Astrocyte (in vitro differentiated cells and primary cell): ENCODE measurements around the gene SLC25A13. TPM values are rescaled to one million over a fixed set of nuclear protein-coding genes. Genes with fewer than 3 reads are reported as not detected.

Source experiments
- DNase-seq: peaks from one replicate; pipeline ENCODE4 v3.0.0-alpha.2; 2010; ENCODE audit warnings: low read depth
- FAIRE-seq: peaks from 2 replicates; lab custom pipeline; 2011; peaks lifted over from hg19 to GRCh38; lab: Jason Lieb, UNC
- H2AFZ ChIP-seq: 2 replicates; pipeline ENCODE4 v1.6.0; 2012; ENCODE audit warnings: low read depth, low read length, inconsistent platforms
- H3K27ac ChIP-seq: 2 replicates; pipeline ENCODE4 v1.5.1; 2011; ENCODE audit warnings: low read depth, low read length, inconsistent platforms
- H3K27me3 ChIP-seq: 2 replicates; pipeline ENCODE4 v1.6.0; 2011; ENCODE audit warnings: low read length, inconsistent platforms; ENCODE audit not compliant: insufficient read depth
- H3K36me3 ChIP-seq: 2 replicates; pipeline ENCODE4 v1.5.1; 2011; ENCODE audit warnings: low read length, inconsistent platforms; ENCODE audit not compliant: insufficient read depth
- H3K4me1 ChIP-seq: 2 replicates; pipeline ENCODE4 v1.5.1; 2011; ENCODE audit warnings: low read length, inconsistent platforms; ENCODE audit not compliant: insufficient read depth
- H3K4me2 ChIP-seq: 2 replicates; pipeline ENCODE4 v1.6.0; 2012; ENCODE audit warnings: low read length, inconsistent platforms
- H3K4me3 ChIP-seq: 2 replicates; pipeline ENCODE4 v1.5.1; 2011; ENCODE audit warnings: low read depth, mild to moderate bottlenecking, low read length, inconsistent platforms; ENCODE audit not compliant: insufficient read depth
- H3K79me2 ChIP-seq: 2 replicates; pipeline ENCODE4 v1.6.0; 2012; ENCODE audit warnings: mild to moderate bottlenecking, low read length, inconsistent platforms; ENCODE audit not compliant: insufficient read depth
- H3K9ac ChIP-seq: 2 replicates; pipeline ENCODE4 v1.6.0; 2012; ENCODE audit warnings: mild to moderate bottlenecking, low read length, inconsistent platforms
- H3K9me3 ChIP-seq: 2 replicates; pipeline ENCODE4 v1.5.1; 2012; ENCODE audit warnings: low read depth, mild to moderate bottlenecking, low read length, inconsistent platforms; ENCODE audit not compliant: insufficient read depth
- H4K20me1 ChIP-seq: 2 replicates; pipeline ENCODE4 v1.6.0; 2012; ENCODE audit warnings: low read length, inconsistent platforms; ENCODE audit not compliant: insufficient read depth
- H3K27ac Mint-ChIP-seq: one replicate; pipeline ENCODE4 v1.8.0; 2021; ENCODE audit warnings: mild to moderate bottlenecking, mixed read lengths; ENCODE audit not compliant: unreplicated experiment
- H3K27me3 Mint-ChIP-seq: one replicate; pipeline ENCODE4 v1.8.0; 2021; ENCODE audit warnings: low read depth, mixed read lengths; ENCODE audit not compliant: unreplicated experiment
- H3K36me3 Mint-ChIP-seq: one replicate; pipeline ENCODE4 v1.8.0; 2021; ENCODE audit warnings: low read depth, mixed read lengths; ENCODE audit not compliant: unreplicated experiment
- H3K4me1 Mint-ChIP-seq: one replicate; pipeline ENCODE4 v1.8.0; 2021; ENCODE audit warnings: low read depth, mixed read lengths; ENCODE audit not compliant: unreplicated experiment
- H3K4me3 Mint-ChIP-seq: one replicate; pipeline ENCODE4 v1.8.0; 2021; ENCODE audit warnings: mild to moderate bottlenecking, moderate library complexity, mixed read lengths; ENCODE audit not compliant: unreplicated experiment
- H3K9me3 Mint-ChIP-seq: one replicate; pipeline ENCODE4 v1.8.0; 2021; ENCODE audit warnings: mild to moderate bottlenecking, mixed read lengths; ENCODE audit not compliant: unreplicated experiment
- EZH2 ChIP-seq: IDR thresholded peaks from 2 replicates; pipeline ENCODE4 v1.6.1; 2012; ENCODE audit warnings: mild to moderate bottlenecking, low read length, inconsistent platforms; ENCODE audit not compliant: insufficient read depth
- total RNA-seq: library from RNA; stranded (reverse); gene quantifications from 2 replicates; pipeline ENCODE4 v1.2.1, GENCODE V29; 2021
- TF ChIP-seq, protein P1 (sequence below): IDR thresholded peaks from 2 replicates; pipeline ENCODE4 v1.5.1; 2011; ENCODE audit warnings: low read depth, mild to moderate bottlenecking, inconsistent platforms, low read length, moderate library complexity; ENCODE audit not compliant: insufficient read depth

The SLC25A13 gene
- total RNA-seq, 1 donor from 2014 or later: 58.1 TPM

- H3K9me3 ChIP-seq: no peaks in the 10 kb centered on the region
- no peak overlapping the region for H3K27ac Mint-ChIP-seq
- no peak overlapping the region for H3K4me3 Mint-ChIP-seq
- H3K36me3 Mint-ChIP-seq: no peaks in the 10 kb centered on the region
- DNase-seq (no peak), FAIRE-seq (no peak)
- H3K4me1 Mint-ChIP-seq: no peaks in the 10 kb centered on the region
- H3K9me3 Mint-ChIP-seq: no peaks in the 10 kb centered on the region
- TF ChIP-seq, protein P1, sequence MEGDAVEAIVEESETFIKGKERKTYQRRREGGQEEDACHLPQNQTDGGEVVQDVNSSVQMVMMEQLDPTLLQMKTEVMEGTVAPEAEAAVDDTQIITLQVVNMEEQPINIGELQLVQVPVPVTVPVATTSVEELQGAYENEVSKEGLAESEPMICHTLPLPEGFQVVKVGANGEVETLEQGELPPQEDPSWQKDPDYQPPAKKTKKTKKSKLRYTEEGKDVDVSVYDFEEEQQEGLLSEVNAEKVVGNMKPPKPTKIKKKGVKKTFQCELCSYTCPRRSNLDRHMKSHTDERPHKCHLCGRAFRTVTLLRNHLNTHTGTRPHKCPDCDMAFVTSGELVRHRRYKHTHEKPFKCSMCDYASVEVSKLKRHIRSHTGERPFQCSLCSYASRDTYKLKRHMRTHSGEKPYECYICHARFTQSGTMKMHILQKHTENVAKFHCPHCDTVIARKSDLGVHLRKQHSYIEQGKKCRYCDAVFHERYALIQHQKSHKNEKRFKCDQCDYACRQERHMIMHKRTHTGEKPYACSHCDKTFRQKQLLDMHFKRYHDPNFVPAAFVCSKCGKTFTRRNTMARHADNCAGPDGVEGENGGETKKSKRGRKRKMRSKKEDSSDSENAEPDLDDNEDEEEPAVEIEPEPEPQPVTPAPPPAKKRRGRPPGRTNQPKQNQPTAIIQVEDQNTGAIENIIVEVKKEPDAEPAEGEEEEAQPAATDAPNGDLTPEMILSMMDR: no peak
- no peak for TF ChIP-seq EZH2
- H3K27ac ChIP-seq: no peak overlapping the region
- H3K27me3 ChIP-seq: no peaks in the 10 kb centered on the region
- no peaks in the 10 kb centered on the region for H3K36me3 ChIP-seq
- no peak overlapping the region for H3K9ac ChIP-seq
- H3K27me3 Mint-ChIP-seq: no peaks in the 10 kb centered on the region
- H3K4me3 ChIP-seq: no peak overlapping the region
- no peak overlapping the region for H3K4me2 ChIP-seq
- H4K20me1 ChIP-seq: no peaks in the 10 kb centered on the region
- H2AFZ ChIP-seq: no peak overlapping the region
- no peaks in the 10 kb centered on the region for H3K79me2 ChIP-seq
- H3K4me1 ChIP-seq: peaks cover 4% of the 10 kb centered on the region
These were observed 231.1 kb downstream of the SLC25A13 start for GRCh38 chr7:96090756-96091155.

DNA sequence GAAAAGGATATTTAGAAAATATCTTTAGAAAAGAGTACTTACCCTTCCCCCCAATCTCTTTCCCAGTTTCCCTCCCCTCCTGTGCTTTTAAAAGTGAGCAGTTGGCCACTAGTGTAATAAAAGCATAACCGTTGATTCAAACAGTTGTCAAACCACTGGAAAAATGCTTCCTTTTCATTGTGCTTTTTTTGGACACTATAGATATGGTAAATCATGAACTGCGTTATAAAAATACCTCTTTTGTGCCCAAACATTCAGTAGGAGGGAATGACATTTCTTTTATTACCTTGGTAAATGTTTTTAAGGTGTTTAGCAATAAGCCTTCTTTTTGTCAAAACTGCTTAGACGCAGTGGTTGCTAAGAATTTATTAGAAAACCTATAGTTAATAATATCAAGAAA lies 232.4 kb downstream of the SLC25A13 start:
- Mint-ChIP-seq H3K27me3 (no peaks in the 10 kb centered on the region), H3K36me3 (no peaks in the 10 kb centered on the region), H3K4me3 (no peak overlapping the region), H3K4me1 (peaks cover 6% of the 10 kb centered on the region), H3K9me3 (no peaks in the 10 kb centered on the region), H3K27ac (no peak overlapping the region)
- Histone ChIP-seq H4K20me1 (no peaks in the 10 kb centered on the region), H3K27ac (no peak overlapping the region), H3K4me1 (peaks cover 9% of the 10 kb centered on the region), H2AFZ (no peak overlapping the region), H3K4me3 (no peak overlapping the region), H3K9me3 (no peaks in the 10 kb centered on the region), H3K36me3 (no peaks in the 10 kb centered on the region), H3K4me2 (no peak overlapping the region), H3K79me2 (no peaks in the 10 kb centered on the region), H3K9ac (no peak overlapping the region), H3K27me3 (no peaks in the 10 kb centered on the region)
- TF ChIP-seq, protein P1: no peak
- no peak for TF ChIP-seq EZH2
- DNase-seq (no peak), FAIRE-seq (no peak)

DNA sequence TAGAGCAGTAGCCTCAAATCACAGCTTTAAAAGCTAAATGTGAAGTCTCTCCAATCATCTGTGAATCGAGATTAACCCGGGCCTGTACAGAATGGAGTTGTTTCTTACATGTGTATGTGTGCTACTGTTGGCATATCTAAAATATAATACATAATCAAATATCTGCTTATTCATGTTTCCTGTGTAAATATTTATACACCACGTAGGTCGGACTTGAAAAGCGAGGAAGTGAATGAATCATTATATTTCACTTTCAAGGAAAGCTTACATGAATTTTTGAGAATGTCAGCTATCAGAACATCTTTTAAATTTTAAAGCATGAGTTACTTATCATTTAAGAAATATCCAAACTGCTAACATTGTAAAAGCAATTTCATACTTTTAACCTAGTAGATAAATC lies 233.3 kb downstream of the SLC25A13 start:
- no peak overlapping the region for H3K27ac ChIP-seq
- no peaks in the 10 kb centered on the region for H3K27me3 ChIP-seq
- Mint-ChIP-seq H3K27ac (no peak overlapping the region), H3K36me3 (no peaks in the 10 kb centered on the region), H3K27me3 (no peaks in the 10 kb centered on the region), H3K4me1 (peaks cover 6% of the 10 kb centered on the region), H3K4me3 (no peak overlapping the region), H3K9me3 (no peaks in the 10 kb centered on the region)
- no peaks in the 10 kb centered on the region for H3K9me3 ChIP-seq
- TF ChIP-seq, protein P1: no peak
- TF ChIP-seq EZH2: no peak
- no peaks in the 10 kb centered on the region for H4K20me1 ChIP-seq
- no peak overlapping the region for H3K4me3 ChIP-seq
- H3K36me3 ChIP-seq: no peaks in the 10 kb centered on the region
- FAIRE-seq (no peak), DNase-seq (peak; percentile 8)
- H3K79me2 ChIP-seq: no peaks in the 10 kb centered on the region
- H2AFZ ChIP-seq: no peak overlapping the region
- H3K4me2 ChIP-seq: peak overlapping the region; percentile 16
- peaks cover 9% of the 10 kb centered on the region for H3K4me1 ChIP-seq
- no peak overlapping the region for H3K9ac ChIP-seq
